NB4 (cell line): ENCODE data around the gene NOX4.

Source experiments
- MAX ChIP-seq: IDR thresholded peaks from 2 replicates; pipeline ENCODE4 v1.6.1; 2011; ENCODE audit warnings: low read depth, low read length
- TF ChIP-seq, protein P1 (sequence below): IDR thresholded peaks from one replicate; pipeline ENCODE4 v1.5.1; 2012; ENCODE audit warnings: low read depth, low read length

GRCh38 chr11:89521294-89521693, 30.1 kb upstream of the NOX4 start:
- TF ChIP-seq, protein P1, sequence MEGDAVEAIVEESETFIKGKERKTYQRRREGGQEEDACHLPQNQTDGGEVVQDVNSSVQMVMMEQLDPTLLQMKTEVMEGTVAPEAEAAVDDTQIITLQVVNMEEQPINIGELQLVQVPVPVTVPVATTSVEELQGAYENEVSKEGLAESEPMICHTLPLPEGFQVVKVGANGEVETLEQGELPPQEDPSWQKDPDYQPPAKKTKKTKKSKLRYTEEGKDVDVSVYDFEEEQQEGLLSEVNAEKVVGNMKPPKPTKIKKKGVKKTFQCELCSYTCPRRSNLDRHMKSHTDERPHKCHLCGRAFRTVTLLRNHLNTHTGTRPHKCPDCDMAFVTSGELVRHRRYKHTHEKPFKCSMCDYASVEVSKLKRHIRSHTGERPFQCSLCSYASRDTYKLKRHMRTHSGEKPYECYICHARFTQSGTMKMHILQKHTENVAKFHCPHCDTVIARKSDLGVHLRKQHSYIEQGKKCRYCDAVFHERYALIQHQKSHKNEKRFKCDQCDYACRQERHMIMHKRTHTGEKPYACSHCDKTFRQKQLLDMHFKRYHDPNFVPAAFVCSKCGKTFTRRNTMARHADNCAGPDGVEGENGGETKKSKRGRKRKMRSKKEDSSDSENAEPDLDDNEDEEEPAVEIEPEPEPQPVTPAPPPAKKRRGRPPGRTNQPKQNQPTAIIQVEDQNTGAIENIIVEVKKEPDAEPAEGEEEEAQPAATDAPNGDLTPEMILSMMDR = no peak
- no peak for TF ChIP-seq MAX
